Measurements from ENCODE around the gene LKAAEAR1. TPM values are rescaled to one million over a fixed set of nuclear protein-coding genes. Genes with fewer than 3 reads are reported as not detected.

Gene LKAAEAR1
- total and polyA plus RNA-seq, 2 of the 13 experiments (the other 11 are each of a cell fraction or from before 2014, with no cell fraction given) = not detected

DNA sequence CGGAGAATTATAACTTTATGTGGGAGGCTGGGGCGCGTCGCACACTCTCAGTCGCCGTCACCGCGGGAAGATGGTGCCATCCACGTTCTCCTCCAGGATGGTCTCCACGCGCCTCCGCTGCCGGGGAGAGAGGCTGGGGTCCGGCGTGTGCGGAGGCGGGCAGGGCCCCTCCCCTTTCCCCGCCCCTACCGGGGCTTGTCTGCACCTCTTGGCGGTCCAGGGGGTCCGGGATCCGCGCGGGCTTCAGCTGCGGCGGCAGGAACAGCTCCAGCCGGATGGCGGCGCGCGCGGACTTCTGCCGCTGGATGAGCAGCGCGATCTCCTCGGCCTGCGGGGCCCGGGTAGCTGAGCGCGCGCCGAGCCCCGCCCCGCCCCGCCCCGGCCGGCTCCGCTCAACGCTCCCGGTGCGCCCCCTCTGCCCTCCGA lies 807 bp downstream of the LKAAEAR1 start (continued):
- TF ChIP-seq, protein P1, sequence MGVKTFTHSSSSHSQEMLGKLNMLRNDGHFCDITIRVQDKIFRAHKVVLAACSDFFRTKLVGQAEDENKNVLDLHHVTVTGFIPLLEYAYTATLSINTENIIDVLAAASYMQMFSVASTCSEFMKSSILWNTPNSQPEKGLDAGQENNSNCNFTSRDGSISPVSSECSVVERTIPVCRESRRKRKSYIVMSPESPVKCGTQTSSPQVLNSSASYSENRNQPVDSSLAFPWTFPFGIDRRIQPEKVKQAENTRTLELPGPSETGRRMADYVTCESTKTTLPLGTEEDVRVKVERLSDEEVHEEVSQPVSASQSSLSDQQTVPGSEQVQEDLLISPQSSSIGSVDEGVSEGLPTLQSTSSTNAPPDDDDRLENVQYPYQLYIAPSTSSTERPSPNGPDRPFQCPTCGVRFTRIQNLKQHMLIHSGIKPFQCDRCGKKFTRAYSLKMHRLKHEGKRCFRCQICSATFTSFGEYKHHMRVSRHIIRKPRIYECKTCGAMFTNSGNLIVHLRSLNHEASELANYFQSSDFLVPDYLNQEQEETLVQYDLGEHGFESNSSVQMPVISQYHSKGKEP (CRISPR knock-in tag; IDR thresholded peaks at IDR 0.05) = no peak
- TF ChIP-seq NBN (conservative IDR thresholded peaks at IDR 0.05) = no peak
- TF ChIP-seq HOXA9 (CRISPR knock-in tag; IDR thresholded peaks at IDR 0.05; ENCODE audit: borderline replicate concordance) = no peak
- TF ChIP-seq NCOR1 (IDR thresholded peaks at IDR 0.05; ENCODE audit: borderline replicate concordance, low read length) = no peak
- no peak for TF ChIP-seq ZFP41 (CRISPR knock-in tag; IDR thresholded peaks at IDR 0.05; ENCODE audit: borderline replicate concordance)
- TF ChIP-seq ZBTB7B (CRISPR knock-in tag; IDR thresholded peaks at IDR 0.05) = peak; percentile 88
- TF ChIP-seq, protein P2, sequence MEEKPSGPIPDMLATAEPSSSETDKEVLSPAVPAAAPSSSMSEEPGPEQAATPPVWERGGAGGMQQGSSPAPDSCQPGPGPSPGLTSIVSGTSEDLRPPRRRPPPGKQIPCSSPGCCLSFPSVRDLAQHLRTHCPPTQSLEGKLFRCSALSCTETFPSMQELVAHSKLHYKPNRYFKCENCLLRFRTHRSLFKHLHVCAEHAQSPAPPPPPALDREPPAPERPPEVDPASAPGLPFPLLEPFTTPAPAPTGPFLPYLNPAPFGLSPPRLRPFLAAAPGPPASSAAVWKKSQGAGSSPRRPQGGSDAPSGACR (CRISPR knock-in tag; IDR thresholded peaks at IDR 0.05) = no peak
- no peak for TF ChIP-seq KDM4B (CRISPR knock-in tag; IDR thresholded peaks at IDR 0.05)
- TF ChIP-seq ZNF761 (CRISPR knock-in tag; conservative IDR thresholded peaks at IDR 0.05) = no peak; the same call in 1 of the 2 replicates
- TF ChIP-seq NAIF1 (CRISPR knock-in tag; IDR thresholded peaks at IDR 0.05; ENCODE audit: borderline replicate concordance) = no peak
- TF ChIP-seq XBP1 (CRISPR knock-in tag; IDR thresholded peaks at IDR 0.05) = no peak
- TF ChIP-seq, protein P3, sequence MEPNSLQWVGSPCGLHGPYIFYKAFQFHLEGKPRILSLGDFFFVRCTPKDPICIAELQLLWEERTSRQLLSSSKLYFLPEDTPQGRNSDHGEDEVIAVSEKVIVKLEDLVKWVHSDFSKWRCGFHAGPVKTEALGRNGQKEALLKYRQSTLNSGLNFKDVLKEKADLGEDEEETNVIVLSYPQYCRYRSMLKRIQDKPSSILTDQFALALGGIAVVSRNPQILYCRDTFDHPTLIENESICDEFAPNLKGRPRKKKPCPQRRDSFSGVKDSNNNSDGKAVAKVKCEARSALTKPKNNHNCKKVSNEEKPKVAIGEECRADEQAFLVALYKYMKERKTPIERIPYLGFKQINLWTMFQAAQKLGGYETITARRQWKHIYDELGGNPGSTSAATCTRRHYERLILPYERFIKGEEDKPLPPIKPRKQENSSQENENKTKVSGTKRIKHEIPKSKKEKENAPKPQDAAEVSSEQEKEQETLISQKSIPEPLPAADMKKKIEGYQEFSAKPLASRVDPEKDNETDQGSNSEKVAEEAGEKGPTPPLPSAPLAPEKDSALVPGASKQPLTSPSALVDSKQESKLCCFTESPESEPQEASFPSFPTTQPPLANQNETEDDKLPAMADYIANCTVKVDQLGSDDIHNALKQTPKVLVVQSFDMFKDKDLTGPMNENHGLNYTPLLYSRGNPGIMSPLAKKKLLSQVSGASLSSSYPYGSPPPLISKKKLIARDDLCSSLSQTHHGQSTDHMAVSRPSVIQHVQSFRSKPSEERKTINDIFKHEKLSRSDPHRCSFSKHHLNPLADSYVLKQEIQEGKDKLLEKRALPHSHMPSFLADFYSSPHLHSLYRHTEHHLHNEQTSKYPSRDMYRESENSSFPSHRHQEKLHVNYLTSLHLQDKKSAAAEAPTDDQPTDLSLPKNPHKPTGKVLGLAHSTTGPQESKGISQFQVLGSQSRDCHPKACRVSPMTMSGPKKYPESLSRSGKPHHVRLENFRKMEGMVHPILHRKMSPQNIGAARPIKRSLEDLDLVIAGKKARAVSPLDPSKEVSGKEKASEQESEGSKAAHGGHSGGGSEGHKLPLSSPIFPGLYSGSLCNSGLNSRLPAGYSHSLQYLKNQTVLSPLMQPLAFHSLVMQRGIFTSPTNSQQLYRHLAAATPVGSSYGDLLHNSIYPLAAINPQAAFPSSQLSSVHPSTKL (CRISPR knock-in tag; IDR thresholded peaks at IDR 0.05) = peak; percentile 57
- TF ChIP-seq U2AF1 (optimal IDR thresholded peaks at IDR 0.05; ENCODE audit: low read depth, low read length) = no peak
- no peak for TF ChIP-seq EHMT2 (IDR thresholded peaks at IDR 0.05; ENCODE audit: borderline replicate concordance, low read depth, low read length)
- no peak for TF ChIP-seq ZNF615 (CRISPR knock-in tag; IDR thresholded peaks at IDR 0.05; ENCODE audit: borderline replicate concordance)
- TF ChIP-seq, protein P4, sequence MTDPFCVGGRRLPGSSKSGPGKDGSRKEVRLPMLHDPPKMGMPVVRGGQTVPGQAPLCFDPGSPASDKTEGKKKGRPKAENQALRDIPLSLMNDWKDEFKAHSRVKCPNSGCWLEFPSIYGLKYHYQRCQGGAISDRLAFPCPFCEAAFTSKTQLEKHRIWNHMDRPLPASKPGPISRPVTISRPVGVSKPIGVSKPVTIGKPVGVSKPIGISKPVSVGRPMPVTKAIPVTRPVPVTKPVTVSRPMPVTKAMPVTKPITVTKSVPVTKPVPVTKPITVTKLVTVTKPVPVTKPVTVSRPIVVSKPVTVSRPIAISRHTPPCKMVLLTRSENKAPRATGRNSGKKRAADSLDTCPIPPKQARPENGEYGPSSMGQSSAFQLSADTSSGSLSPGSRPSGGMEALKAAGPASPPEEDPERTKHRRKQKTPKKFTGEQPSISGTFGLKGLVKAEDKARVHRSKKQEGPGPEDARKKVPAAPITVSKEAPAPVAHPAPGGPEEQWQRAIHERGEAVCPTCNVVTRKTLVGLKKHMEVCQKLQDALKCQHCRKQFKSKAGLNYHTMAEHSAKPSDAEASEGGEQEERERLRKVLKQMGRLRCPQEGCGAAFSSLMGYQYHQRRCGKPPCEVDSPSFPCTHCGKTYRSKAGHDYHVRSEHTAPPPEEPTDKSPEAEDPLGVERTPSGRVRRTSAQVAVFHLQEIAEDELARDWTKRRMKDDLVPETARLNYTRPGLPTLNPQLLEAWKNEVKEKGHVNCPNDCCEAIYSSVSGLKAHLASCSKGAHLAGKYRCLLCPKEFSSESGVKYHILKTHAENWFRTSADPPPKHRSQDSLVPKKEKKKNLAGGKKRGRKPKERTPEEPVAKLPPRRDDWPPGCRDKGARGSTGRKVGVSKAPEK (CRISPR knock-in tag; IDR thresholded peaks at IDR 0.05; ENCODE audit: borderline replicate concordance) = no peak
- peak; percentile 41 for TF ChIP-seq HNRNPK (IDR thresholded peaks at IDR 0.05; ENCODE audit: low read depth, low read length, poor library complexity, severe bottlenecking)
- TF ChIP-seq ZNF34 (CRISPR knock-in tag; IDR thresholded peaks at IDR 0.05; ENCODE audit: borderline replicate concordance) = no peak
- no peak; the same call in 1 of the 2 replicates for TF ChIP-seq ZNF557 (CRISPR knock-in tag; IDR thresholded peaks at IDR 0.05)
- no peak for TF ChIP-seq PPARG (CRISPR knock-in tag; conservative IDR thresholded peaks at IDR 0.05)
- TF ChIP-seq ZNF317 (CRISPR knock-in tag; IDR thresholded peaks at IDR 0.05) = no peak
- no peak for TF ChIP-seq TCF12 (IDR thresholded peaks at IDR 0.05)
- no peak for TF ChIP-seq TCF12 (CRISPR knock-in tag; IDR thresholded peaks at IDR 0.05)

All from HepG2 (cell line).